Islet precursor cell (in vitro differentiated cells): Measurements from ENCODE around the gene ZNF784.
"Not testable (repeated sequence)": the region's sequence is repeated elsewhere in the genome, so short reads cannot be mapped to it uniquely, and the experiment has no call there.

ENCODE experiments used
- DNase-seq: peaks from one replicate; pipeline ENCODE4 v3.0.0-alpha.2; 2018

The ZNF784 gene

DNA sequence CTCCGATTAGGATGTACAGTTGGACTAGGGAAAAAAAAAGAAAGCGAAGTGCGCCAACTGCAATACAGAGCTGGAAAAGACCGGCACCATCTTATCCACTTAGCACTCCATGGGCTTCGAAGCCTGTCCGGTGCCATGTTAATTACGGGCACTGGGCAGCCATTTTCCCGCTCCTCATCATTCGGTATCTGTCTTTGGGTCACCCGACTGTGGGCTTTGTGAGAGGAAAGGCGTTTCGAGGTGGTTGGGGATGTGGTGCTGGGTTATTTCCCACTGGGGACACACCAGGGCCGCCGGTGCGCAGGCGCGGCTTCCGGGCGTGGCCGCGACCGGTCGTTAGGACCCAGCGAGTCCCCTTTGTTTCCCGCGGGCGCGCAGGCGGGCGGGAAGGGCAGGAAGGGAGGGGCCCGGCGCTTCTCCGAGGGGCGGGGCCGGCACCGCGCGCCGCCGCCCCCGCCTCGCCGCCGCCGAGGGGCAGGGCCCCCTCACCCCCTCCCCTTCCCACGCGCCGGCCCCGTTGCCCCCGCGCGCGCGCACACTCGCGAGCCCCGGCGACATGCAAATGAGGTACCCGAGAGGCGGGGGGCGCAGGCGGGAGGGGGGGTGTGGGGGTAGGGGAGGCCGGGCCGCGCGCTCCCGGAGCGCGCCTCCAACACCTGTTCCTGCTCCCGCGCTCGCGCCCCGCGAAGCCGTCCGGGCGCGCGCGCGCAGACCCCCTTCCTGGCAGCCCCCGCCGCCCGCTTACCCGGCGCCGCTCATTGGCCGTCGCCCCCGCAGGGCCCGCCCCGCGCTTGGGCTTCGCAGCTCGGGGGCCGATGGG, 24.3 kb downstream of the ZNF784 start, which contains the start of gene ZNF524:
Gene ZNF524 (plus strand): TSS at position 447 of the 820 bp plus-strand sequence. CDS start 1,825 bp downstream, outside the sequence.
- DNase-seq, result peak; percentile 92

DNA sequence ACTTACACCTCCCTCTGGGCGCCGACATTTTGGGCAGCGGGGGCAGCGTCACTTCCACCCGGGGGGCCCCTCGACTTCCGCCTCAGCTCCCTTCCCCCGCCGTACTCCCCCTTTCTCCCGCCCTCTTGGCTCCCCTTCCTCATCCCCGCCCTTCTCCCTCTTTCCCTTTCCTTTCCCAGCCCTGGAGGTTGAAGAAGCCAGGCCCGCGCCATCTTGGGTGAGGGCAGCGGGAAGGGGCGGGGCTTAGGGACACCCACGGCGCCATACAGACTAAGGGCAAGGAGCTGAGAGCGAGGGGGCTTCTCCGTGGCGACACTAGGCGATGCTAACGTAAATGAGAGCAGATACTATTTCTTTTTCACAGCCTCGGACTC, 24.9 kb downstream of the ZNF784 start, which contains the start of gene FIZ1:
Gene FIZ1 (minus strand): TSS at position 50 of the 374 bp plus-strand sequence. CDS start 1,652 bp downstream, outside the sequence.
- peak; percentile 99 for DNase-seq

DNA sequence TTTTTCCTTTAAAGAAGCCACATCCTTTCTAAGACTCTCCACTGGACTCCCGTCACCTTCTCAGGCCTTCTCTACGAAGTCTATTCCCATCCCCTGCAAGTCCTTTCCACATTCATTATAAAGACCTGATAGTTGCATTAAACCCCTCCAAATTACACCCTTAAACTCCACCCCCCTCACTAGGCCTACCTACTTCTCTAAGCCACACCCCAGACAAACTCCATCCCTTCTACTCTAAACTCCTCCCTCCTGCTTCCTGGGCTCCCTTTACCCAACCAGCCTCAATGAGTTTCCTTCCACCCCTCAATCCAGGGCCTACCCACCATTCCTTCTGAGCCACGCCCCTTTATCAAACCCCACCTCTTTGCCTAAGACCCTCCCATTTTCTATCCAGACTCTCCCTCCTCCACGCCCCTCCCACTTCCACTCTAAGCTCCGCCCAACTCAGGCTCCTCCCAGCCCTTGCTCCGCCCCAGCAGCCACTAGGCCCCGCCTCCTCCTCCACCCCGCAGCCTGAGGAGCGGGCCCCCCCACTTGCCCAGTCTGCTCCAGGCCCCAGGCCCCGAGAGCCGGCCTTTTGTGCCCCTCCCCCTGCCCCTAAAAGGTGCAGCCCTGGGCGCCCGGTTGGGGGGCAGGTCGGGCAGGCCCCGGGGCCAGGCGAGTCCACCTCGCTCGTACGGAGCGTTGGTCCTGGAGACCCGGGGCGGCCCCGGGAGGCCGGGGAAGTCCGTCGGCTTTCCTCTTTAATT, 25.5 kb downstream of the ZNF784 start:
- DNase-seq, result peak; percentile 98

DNA sequence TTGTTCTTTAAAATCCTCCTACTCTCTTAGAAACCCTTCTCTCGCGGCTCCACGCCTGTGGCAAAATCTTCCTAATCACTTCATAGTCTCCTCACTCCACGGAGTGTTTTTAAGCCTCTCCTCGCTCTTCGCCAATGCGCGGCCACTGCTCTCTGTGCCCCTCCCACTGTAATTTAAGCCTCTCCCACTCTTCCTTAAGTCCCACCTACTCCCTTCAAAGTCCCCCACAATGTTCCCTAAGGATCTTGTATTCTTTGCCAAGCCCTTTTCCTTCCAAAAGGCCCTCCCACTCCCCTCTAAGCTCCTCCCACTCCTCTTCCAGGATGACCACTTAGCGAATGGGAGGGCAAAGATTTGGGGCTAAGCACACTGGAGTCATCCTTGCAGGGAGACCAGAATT, 26.3 kb downstream of the ZNF784 start:
- DNase-seq, result no peak

DNA sequence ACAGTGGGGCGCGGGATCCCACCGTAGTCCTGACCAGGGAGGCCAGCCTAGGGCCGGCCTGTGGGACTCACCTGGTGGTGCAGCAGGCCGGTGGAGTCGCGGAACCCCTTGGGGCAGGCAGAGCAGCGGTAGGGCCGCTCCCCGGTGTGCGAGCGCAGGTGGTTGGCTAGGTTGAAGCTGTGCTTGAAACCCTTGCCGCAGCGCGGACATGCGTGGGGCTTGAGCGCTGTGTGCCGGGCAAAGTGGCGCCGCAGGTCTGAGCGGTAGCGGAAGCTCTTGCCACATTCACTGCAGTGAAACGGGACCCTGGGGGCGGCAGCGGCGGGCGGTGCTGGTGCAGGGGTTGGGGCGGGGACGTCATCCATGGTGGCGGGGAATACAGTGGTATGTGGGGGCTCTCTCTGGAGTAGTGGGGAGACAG, 26.9 kb downstream of the ZNF784 start:
- peak; percentile 46 for DNase-seq

DNA sequence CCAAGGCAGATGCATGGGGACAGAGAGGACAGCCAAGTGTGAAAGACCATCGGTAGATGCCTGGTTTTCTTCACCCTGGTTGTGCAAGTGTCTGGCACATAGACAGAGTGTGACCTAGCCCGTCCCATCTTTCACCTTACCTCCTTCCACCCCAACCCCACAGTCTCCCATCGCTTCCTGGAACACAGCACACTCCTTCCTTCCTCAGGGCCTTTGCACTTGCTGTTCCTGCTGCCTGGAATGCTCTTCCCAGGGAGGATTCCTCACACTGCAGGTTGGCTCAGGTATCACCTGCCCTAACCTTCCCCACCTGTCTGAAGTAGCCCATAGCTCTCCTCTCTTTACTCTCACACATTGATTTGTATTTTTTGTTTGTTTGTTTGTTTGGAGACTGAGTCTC, 28.1 kb downstream of the ZNF784 start:
- no peak for DNase-seq

DNA sequence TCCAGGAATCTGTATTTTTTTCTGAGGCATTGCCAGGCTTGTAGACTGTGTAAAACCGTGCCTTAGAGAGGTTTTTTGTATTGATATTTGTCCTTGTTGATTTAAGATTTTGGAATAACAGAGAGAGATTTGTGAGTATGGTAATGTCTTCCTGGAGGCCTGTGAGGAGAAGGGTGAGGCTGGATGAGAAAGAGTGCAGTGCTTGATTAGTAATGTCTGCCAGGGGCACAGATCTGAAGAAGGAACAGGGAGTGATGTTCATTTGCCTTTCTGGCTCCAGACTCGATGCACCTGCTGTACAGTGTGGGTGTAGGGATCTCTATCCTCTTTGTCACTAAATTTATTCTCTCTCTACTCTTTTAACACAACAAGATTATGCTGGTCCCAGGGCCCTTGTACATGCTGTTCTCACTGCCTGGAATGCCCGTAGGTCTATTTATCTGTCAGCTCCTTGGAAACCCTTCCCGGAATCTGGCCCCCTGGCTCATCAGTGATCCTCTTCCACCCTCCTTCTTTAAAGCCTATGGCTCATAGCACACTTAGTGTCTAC, 29.3 kb downstream of the ZNF784 start:
- no peak for DNase-seq

DNA sequence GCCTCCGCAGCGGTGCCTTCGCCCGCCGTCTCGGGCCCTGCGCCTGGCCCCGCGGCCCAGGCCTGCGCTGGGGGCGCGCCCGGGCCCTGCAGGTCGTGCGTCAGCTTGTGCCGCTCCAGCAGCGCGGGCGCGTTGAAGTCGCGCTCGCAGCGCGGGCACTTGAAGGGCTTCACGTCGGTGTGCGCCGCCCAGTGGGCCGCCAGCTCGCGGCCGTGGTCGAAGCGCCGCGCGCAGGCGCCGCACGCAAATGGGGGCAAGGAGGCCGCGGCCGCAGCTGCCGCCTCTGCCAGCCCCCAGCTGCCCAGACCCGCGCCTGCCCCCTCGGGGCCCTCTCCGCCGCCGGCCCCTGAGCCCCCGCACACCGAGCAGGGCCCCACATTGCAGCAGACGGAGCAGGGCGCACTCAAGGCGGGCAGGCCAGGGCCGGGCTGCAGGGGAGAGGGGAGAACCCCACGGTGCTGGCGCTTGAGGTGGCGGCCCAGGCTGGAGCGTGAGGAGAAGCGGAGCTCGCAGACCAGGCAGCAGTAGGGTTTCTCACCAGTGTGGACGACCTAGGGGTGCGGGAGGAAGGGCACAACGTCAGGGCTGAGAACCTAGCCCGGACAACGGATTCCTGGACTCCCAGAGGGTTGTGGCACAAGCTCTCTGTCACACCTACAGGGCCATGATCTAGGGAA, 31.1 kb downstream of the ZNF784 start:
- DNase-seq, result no peak

DNA sequence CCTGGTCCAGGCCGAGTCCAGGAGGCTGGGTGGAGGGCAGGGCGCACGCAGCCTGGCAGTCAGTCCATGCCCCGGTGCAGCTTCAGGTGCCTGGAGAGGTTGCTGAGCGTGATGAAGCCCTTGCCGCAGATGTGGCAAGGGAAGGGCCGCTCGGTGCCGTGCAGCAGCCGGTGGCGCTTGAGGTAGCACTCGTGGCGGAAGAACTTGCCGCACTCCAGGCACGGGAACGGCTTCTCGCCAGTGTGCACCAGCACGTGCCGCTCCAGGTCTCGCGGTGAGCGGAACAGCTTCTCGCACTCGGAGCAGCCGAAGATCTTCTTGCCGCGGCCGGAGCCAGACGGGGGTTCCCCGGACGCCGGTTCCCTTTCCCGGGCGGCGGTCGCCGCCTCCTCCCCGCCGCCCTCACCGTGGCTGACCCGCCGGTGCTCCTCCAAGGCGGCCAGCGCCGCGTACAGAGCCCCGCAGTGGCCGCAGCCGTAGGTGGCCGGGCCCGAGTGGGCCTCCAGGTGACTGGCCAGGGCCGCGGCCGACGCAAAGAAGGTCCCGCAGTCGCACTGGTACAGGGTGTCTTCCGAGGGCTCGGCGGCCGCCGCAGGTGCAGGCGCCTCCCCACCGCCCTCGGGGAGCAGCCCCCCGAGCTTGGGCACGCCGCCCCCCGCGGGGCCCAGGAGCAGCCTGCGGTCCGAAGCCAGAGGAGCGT, 31.8 kb downstream of the ZNF784 start:
- DNase-seq, result no peak

DNA sequence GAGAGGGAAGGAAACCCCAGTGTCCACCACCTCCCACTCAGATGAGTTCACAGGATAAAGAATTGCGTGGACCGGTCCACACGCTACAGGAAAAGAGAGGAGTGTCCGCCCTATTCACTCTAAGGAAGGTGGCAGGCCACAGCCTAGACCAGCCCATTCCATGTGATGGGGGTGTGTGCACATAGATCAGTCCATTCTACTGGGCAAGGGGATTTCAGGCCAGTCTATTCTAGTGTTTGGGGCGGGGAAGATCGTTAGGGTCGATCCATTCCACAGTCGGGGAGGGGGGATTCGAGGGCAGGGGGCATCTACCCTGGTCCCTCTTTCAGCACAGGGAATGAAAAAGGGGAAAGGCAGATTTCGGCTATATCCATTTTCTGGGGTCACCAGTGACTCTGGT, 32.8 kb downstream of the ZNF784 start:
- no peak for DNase-seq

DNA sequence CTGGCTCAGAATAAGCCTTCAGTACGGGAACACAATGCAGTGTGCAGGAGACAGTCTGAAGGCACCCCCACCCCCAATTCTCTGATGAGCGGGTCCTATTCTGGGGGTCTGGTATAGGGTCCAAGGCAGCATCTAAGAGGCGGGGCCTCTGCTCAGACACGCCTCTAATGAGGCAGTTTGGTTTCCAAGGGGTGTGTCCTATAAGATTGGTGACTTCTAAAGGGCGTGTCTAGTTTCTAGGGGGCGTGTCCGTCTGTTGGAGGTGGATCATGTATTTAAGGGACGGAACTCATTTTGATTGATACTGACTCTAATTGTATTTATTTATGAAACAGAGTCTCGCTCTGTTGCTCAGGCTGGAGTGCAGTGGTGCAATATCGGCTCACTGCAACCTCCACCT, 33.7 kb downstream of the ZNF784 start:
- no peak for DNase-seq

DNA sequence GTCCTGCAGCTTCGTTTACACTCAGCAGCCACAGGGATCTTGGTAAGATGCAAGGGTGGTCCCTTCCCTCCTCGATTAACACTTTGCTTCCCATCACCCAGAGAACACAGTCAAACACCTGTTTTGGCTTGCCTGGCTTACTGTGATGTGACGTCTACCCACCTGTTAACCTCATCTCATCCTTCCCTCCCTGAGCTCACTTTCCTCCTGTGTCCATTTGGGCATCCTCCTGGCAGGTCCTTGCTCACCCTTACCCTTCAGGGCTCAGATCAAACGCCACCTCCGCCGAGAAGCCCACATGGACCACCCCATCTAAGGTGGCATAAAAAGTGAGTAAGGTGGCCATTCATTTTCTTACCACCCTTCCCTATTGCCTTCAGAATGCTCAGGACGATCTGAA, 34.3 kb downstream of the ZNF784 start:
- DNase-seq, result no peak

DNA sequence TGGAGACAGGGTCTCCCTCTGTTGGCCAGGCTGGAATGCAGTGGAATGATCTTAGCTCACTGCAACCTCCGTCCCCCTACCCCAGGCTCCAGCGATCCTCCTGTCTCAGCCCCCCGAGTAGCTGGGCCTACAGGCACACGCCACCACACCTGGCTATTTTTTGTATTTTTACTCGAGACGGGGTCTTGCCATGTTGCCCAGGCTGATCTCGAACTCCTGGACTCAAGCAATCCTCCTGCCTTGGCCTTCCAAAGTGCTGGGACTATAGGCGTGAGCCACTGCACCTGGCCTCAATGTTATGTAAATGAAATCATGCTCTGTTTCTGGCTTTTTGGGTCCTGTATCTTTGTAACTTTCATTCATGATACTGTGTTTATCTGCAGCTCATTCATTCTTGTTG, 35.6 kb downstream of the ZNF784 start:
- DNase-seq, result no peak

DNA sequence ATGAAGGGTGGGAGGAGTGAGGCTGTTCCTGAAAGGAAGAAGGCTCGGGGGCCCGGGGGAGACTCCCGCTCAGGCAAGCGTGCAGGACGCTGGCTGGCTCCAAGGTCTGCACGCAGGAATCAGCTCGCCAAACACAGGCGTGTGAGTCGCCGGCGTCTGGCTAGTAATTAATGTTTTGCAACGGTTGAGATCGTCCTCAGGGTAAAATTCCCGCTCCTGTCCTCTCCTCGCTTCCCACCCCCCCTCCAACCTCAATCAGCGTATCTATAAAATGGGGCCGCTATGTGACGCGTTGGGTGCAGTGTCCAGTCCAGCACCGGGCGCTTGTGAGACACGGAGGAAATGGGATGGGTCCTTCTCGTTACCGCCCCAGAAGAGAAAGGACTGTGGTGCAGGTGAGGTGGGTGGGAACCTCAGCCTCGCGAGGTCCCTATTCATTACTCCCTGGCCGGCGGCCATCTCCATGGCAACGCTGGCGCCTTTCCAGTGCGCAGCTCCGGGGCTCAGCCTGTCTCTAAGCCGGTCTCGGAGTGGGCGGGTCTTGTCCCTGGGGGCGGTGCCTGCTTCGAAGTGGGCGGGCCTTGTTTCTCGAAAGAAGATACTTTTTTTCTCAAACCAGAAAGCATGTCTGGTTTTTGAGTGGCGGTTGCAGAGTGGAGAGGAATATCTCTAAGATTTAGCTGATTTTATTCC, 37.2 kb downstream of the ZNF784 start:
- peak; percentile 99 for DNase-seq

DNA sequence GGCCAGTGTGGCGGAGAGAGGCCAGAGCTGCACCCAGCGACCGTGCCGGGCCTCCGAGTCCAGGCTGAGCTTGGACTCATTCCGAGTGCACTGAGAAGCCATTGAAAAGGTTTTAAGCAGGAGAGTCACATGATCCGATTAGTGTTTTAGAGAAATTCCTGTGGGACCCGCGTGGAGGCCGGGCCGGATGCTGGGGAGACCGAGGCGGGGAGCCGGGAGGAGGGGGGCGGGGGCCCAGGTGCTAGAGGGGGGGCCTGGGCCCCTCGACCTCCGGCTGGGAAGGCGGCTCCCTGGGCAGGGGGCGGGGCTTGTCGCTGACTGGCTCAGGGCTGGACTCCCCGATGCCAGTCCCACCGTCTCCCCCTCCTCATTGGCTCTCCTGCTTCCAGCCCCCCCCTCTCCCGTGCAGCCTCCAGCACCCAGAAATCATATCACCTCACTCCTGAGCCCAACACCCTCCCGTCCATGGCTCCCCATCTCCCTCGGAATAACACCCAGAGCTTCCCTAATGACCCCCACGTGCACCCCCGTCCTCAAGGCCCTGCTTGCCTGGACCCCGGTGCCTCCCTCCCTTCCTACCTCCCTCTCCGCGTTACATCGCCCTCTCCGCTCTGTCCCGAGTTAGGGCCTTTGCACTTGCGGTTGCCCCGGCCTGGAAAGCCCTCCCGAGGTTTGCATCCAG, 38.6 kb downstream of the ZNF784 start:
- peak; percentile 90 for DNase-seq

DNA sequence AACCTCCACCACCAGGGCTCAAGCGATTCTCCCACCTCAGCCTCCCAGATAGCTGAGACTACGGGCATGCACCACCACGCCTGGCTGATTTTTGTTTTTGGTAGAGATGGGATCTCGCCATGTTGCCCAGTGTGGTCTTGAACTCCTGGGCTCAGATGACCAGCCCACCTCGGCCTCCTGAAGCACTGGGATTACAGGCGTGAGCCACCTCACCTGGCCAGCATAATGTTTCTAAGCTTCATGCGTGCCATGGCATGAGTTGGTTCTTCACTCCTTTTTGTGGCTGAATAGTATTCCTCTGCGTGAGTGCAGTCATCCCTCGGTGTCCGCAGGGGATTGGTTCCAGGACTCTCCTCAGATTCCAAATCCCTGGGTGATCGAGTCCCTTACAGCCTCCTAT, 39.5 kb downstream of the ZNF784 start:
- no peak for DNase-seq

DNA sequence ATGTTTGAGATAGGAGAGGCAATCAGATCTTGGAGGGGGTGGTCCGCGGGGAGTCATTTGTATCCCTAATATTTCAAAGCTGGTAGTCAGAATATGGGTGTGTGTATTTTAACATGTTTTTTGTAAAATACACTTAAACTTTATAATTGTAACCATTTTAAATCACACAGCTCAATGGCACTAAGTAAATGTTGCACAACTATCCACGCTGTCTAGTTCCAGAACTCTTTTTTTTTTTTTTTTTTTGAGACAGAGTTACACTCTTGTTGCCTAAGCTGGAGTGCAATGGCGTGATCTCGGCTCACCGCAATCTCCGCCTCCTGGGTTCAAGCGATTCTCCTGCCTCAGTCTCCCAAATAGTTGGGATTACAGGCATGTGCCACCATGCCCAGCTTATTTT, 40.5 kb downstream of the ZNF784 start:
- DNase-seq, result not testable (repeated sequence)

DNA sequence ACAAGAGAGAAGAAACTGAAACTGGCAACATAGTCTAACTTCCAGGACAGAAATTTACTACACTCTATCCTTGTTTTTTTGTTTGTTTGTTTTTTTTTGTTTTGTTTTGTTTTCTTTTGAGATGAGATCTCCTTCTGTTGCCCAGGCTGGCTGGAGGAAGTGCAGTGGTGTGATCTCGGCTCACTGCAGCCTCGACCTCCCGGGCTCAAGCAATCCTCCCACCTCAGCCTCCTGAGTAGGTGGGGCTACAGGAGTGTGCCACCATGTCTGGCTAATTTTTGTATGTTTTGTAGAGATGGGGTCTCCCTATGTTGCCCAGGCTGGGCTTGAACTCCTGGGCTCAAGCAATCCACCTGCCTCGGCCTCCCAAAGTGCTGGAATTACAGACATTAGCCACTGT, 42.1 kb downstream of the ZNF784 start:
- DNase-seq, result not testable (repeated sequence)

DNA sequence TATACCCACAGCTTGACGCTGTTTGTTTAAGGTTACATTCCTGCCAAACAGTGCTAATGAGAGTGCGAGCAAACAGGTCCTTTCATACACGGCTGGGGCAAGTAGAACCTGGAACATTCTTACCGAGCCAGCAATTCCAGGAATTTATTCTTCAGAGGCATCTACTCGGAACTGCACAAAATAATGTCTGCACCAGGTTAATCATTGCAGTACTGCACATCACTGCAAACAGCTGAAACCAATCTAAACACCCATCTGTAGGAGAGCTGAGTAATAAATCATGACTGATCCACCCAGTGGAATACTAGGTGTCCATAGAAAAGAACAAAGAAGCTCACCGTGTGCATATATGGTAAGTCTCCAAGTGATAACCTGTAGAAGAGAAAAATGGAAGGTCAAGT, 42.5 kb downstream of the ZNF784 start:
- no peak for DNase-seq

DNA sequence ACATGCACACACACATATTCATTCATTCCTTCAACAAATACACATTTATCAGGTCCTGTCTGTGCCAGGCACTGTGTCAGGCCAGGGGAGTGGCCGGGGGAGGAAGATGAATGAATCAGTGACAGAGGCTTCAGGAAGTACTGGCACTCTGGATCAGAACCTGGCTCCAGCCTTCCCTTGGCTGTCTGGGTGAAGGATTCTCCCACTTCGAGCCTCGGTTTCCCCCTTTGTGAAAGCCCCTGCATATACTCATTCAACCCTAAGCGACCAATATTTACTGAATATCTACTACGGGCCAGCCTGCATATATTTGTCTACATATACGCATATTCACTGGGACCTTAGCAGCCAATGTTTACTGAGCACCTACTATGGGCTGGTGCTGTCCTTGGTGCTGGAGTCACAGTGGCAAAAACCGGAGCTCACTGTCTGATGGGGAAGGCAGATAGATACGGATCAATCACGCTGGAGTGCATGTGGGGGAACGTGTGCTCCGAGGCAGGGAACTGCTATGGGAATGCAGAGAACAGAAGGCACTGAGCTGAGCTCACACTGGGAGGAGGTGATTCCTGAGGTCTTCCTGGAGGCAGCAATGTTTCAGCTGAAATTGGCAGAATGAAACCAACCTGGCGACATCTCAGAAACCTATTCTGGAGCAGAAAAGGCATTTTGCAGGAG, 43.1 kb downstream of the ZNF784 start:
- no peak for DNase-seq
